HG03135 (cell line): ENCODE data around the gene LRMDA.

Source experiments
- ATAC-seq: cut with Tn5 transposase; IDR thresholded peaks from one replicate; pipeline ENCODE4 v1.9.1; 2021; ENCODE audit warnings: mild to moderate bottlenecking, moderate library complexity; ENCODE audit not compliant: unreplicated experiment

The LRMDA gene

DNA sequence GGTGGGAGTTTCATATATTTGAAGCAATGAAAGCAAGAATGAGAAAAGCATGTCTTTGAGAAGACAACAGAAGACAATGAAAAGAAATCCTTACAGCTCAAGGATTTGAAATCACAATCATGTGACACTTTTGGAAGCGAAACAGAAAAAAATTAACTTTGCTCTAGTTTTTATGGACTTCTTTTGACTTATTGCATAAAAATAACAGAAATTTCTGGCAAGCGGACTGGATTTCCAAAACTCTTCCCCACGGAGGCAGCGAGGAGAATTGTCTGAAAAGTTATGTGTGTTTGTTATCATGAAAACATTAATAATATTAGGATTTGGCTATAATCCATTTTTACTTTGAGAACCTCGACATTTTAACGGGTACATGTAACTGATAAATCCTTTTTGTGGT, 223.3 kb downstream of the LRMDA start:
- ATAC-seq: no peak

GRCh38 chr10:75655791-75656451, 224.5 kb downstream of the LRMDA start:
- no peak for ATAC-seq

DNA sequence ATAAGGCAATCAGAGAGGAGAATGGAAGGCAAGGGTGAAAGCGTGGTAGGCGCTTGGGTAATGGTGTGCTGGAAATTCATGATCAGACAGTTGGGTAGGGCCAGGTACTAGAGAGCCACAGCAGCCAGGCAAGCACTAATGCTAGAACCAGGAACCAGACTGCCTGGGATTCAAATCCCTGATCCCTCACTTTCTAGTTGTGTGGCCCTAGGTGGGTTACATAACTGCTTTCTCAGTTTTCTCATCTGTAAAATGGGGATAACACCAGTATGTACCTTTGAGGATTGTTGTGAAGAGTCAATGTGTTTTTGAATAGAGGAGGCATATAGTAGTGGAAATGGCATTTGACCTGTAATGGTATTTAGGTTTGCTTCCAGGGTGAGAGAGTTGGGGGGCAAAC, 225.9 kb downstream of the LRMDA start:
- no peak for ATAC-seq

DNA sequence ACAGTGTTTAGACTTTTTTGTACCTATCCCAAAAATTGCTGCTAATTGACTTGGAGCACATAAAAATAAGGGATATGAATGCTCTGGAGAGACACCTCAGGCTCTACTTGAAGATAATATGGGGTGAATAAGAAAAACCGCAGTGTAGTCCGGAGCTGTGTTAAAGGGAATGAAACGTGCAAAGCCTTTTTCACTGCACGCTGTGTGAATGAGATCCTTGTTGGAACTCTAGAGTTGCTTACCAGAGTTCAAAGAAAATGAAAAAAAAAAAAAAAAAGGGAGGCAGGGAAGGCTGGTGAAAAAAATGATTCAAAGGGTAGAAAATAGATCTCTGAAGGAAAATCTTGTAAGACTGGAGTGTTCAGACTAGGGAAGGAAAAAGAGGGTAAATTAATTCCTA, 226.6 kb downstream of the LRMDA start:
- ATAC-seq: no peak

DNA sequence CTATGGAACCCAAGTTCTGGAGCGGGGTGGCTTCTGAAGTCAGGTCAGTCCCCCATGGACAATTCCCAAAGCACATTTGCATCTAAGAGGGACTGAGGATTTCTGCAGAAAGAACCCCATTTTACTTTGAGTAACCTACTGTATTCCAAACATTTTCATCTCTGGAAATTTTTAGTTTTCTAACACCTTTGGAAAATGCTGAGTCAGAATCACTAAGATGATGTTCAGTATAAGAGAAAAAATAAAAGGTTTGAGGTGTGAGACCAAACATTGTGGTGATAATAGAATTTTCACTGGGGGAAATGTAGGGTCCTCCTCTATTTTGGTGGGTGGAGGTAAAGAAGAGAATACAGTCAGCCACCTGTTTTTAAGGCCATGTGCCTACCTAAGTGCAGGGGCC, 227.1 kb downstream of the LRMDA start:
- ATAC-seq: no peak

DNA sequence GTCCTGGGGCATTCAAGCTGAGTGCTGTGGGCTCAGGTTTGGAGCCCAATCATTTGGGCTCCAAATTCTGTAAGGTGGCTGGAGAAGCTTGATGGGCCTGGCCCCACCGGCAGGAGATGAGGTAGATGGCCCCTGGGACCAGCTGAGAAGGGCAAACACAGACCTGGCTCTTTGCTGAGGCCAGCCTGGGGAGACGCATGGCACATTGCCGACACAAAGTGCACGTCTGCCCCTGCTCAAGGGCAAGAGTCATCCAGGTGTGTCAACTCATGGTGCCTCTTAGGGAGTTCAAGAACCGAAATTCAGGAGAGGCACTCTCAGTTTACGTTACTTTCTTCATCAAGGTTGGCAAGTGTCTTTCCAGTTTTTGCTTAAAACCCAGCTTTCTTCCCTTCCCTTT, 227.5 kb downstream of the LRMDA start:
- no peak for ATAC-seq

DNA sequence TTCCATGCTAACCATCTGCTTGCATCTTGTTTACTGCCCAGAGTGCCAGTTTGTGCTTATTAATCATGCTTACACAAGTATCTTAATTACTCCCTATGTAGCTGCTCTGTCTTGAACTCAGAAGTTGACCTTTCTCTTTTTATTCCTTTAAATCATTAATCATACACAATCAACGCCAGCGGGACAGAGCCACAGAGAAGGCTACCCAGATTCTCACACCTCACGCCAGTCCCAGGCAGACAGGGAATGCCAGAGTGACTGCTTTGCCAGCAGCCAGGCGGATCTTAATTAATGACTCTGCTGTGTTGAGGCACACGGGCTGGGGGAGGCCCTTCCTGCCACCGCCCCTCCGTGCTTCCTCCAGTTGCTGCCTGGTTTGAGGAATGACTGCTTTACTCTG, 229.4 kb downstream of the LRMDA start:
- no peak for ATAC-seq

- no peak for ATAC-seq
These were observed 231.3 kb downstream of the LRMDA start for GRCh38 chr10:75662715-75663114.

DNA sequence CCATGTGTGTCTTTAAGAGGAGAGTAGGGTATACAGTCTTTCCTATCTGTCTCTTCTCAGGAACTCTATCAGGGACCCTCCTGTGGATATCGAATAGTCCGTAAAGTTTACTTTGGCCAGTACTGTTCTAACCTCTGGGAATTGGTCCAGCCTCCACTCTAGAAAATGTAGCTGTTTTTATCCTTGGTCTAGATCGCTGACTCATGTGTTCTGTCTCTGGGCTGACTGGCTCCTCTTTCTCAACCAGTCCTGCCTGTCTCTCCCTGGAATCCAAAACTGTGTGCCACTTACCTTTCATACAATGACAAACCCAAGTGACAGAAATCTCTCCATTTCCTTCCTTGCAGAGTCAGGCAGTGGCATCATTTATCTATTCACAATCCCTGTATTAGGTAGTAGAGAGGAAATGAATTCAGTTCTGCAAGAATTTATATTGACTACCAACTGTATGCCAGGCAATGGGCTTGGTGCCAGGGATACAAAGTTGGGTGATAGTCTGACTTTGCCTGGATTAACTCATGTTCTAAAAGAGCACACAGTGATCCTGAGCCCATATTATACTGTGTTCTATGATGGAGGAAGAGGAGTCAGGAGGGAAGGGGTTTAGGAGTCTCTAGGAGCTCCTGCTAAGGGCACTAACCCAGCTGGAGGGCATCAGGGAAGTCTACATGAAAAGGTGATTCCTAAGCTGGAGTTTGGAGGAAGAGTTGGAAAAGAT, 232.7 kb downstream of the LRMDA start:
- ATAC-seq: no peak

- no peak for ATAC-seq
These were observed 233.5 kb downstream of the LRMDA start for GRCh38 chr10:75664968-75665367.

DNA sequence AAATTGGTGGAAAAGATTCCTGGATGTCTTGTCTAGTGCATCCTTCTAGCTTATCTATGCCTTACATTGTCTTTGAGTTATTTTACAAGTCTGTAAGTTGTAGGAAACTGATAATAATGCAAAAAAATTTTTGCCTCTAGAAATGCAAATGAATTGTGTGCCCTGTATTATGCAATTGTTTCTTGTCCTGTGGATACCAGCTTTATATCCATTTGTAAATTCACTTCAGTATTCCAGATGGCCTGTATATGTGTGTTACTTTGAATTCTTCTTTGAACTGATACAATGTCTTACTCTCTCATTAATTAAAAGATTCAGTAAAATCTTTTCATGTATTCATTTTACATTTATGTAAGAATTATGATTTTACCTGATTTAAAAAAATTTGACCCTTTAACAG, 234.3 kb downstream of the LRMDA start:
- no peak for ATAC-seq

- no peak for ATAC-seq
These were observed 240.8 kb downstream of the LRMDA start for GRCh38 chr10:75672111-75672671.

DNA sequence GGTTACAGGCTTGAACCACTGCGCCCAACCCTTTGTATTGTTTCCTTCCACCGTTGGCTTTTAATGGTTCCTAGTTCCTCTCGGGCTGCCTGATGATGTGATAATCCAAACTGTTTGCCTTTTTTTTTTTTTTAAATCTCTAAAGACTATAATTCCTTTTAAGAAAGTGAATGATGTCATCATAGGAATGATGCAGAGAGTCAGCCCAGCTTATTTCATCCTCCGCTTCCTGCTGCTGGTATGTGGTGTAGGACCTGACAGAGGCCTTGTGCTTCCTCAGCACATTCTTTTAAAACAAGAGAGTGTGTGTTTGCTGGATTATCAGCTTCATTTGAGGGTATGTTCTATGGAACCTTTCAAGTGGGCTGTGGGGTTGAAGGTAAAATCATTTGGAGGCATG, 241.4 kb downstream of the LRMDA start:
- ATAC-seq: no peak

GRCh38 chr10:75677541-75677940, 246.1 kb downstream of the LRMDA start:
- ATAC-seq: no peak

DNA sequence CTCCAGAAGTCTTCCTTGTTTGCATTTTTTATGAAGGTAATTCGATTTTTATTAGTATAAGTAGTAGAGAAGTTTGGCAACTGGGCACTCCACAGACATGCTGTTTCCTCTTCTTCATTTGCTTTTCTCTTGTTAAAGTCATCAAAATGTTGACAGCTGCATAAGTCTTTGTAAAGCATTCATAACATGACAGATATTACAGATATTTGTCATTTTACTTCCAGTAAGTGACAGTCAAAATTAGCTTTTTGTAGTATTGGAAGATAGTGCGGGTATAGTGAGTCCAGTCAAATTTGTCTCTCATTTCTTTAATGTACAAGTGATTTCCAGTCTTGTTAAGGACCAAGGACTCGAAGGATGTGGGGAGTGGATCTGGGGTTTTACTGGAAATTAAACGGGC, 247.1 kb downstream of the LRMDA start:
- ATAC-seq: no peak

DNA sequence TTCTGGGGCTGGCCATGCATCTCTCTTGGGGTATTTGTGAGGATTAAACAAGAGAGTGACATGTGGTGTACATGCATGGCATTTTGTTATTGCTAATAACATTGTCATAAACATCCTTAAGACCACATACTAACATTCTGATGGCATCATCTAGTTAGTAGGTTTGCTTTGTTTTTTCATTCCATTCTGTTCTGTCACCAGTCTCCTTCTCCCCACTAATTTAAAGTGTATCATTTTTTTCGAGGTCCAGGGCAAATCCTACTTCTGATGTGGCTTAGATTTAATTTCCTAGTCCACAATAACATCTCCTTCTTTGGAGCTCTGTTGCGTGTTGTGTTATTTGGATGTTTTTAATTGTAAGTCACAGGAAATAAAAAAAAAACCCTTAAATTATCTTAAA, 248.1 kb downstream of the LRMDA start:
- ATAC-seq: no peak

GRCh38 chr10:75681334-75681733, 249.9 kb downstream of the LRMDA start:
- no peak for ATAC-seq

- ATAC-seq: no peak
These were observed 251.5 kb downstream of the LRMDA start for GRCh38 chr10:75682649-75683557.

DNA sequence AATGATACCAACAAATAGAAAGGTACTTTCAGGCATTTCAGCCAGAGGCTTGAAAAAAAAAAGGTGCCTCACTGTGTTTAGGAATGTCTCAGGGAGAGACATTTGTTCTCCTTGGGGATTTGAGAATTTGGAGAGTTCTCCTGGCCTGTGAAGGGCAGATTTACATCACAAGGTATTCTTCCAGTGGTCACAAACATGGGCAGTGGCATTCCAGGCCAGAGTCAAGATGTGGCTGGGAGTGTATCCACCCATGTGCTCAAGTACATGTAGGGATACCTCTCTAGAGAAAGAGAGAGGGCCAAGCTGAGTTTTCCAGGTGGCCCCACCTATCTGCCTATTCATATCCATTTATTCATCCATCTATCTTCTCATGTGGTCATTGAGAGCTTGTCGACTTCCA, 253.8 kb downstream of the LRMDA start:
- ATAC-seq: no peak

DNA sequence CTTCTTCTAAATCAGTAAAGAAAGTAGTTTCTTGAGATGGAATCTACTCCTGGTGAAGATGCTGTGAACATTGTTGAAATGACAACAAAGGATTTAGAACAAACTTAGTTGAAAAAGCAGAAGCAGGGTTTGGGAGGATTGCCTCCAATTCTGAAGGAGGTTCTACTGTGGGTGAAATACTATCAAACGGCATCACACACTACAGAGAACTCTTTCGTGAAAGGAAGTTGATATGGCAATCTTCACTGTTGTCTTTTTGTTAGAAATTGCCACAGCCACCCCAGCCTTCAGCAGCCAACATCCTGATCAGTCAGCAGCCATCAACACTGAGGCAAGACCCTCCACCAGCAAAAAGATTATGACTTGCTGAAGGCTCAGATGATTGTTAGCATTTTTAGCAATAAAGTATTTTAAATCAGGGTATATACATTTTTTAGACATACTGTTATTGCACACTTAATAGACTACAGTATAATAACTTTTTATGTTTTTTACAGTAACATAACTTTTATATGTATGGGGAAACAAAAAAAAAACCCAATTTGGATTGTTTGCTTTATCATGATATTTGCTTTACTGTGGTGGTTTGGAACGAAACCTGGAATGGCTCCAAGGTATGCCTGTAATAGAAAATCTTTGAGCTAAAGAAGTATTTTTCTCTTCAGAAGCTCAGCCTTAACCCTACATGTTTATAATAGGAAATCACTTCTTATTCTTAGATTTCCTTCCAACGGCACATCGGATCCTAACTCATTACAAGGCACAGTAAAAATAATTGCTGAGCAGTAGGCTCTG, 257.3 kb downstream of the LRMDA start:
- ATAC-seq: no peak

GRCh38 chr10:75693489-75693888, 262.1 kb downstream of the LRMDA start:
- no peak for ATAC-seq
